Measurements from ENCODE around the gene GPR142.
A peak's percentile ranks its signal among the peaks of the same experiment; 100 is the strongest.

The GPR142 gene

DNA sequence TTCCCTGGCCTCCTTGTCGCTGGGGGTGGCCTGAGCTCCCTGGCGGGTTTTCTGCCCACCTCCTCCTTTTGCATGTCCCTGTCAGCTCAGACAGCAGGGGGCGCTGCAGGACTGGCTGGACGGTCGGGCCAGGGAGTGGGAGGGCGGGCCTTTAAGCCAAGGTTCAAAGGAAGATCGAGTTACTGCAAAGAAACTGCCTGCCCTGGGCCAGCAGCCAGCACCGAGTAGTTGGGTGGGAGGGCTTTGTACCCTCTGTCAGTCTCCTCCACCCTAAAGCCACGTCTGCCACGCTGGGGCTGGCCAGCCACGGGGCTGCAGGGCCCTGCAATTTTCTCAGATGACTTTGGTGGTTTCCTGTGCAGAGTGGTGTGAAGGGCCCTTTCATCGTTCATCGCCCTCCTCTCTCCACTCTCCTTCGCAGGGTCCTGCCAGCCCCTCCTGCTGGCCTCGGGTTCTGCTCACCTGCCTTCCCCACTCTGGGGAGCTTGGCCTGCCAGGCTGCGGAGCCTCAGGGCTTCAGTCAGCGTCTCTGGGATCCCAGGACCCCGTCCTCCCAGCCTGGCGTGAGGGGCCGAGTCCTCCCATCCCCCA, 12.3 kb downstream of the GPR142 start:
- H3K27ac ChIP-seq (ENCODE audit: low read length), result no peak overlapping the region
- H3K4me2 ChIP-seq (ENCODE audit: insufficient read depth, low read length), result no peak overlapping the region
- H3K9me3 ChIP-seq (ENCODE audit: insufficient read depth, low read length, severe bottlenecking), result no peaks in the 10 kb centered on the region
- H3K4me1 ChIP-seq (ENCODE audit: insufficient read depth, low read length), result peaks cover 9% of the 10 kb centered on the region
- peak; percentile 97 for ATAC-seq (ENCODE audit: insufficient read depth, low read depth)
- H3K9ac ChIP-seq (ENCODE audit: low read depth, low read length), result no peak overlapping the region
- no peaks in the 10 kb centered on the region for H3K36me3 ChIP-seq (ENCODE audit: insufficient read depth, low read length)
- no peak overlapping the region for H2AFZ ChIP-seq (ENCODE audit: low read depth, low read length)
- H3K4me3 ChIP-seq (ENCODE audit: low read depth in 1 of 2, low read length in 2 of 2), result no peak overlapping the region
- H3K27me3 ChIP-seq (ENCODE audit: insufficient read depth, low read length, poor library complexity), result no peaks in the 10 kb centered on the region
- TF ChIP-seq, protein P1, sequence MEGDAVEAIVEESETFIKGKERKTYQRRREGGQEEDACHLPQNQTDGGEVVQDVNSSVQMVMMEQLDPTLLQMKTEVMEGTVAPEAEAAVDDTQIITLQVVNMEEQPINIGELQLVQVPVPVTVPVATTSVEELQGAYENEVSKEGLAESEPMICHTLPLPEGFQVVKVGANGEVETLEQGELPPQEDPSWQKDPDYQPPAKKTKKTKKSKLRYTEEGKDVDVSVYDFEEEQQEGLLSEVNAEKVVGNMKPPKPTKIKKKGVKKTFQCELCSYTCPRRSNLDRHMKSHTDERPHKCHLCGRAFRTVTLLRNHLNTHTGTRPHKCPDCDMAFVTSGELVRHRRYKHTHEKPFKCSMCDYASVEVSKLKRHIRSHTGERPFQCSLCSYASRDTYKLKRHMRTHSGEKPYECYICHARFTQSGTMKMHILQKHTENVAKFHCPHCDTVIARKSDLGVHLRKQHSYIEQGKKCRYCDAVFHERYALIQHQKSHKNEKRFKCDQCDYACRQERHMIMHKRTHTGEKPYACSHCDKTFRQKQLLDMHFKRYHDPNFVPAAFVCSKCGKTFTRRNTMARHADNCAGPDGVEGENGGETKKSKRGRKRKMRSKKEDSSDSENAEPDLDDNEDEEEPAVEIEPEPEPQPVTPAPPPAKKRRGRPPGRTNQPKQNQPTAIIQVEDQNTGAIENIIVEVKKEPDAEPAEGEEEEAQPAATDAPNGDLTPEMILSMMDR (IDR thresholded peaks at IDR 0.05; ENCODE audit: borderline replicate concordance, extremely low read depth, low read length, poor library complexity, severe bottlenecking), result peak; percentile 96
- no peak for TF ChIP-seq EZH2 (IDR thresholded peaks at IDR 0.05; ENCODE audit: borderline replicate concordance, low read depth, low read length, severe bottlenecking)
- no peaks in the 10 kb centered on the region for H3K79me2 ChIP-seq (ENCODE audit: insufficient read depth, low read length)
- H4K20me1 ChIP-seq (ENCODE audit: insufficient read depth, low read length), result no peaks in the 10 kb centered on the region
- peak; percentile 89 for DNase-seq

DNA sequence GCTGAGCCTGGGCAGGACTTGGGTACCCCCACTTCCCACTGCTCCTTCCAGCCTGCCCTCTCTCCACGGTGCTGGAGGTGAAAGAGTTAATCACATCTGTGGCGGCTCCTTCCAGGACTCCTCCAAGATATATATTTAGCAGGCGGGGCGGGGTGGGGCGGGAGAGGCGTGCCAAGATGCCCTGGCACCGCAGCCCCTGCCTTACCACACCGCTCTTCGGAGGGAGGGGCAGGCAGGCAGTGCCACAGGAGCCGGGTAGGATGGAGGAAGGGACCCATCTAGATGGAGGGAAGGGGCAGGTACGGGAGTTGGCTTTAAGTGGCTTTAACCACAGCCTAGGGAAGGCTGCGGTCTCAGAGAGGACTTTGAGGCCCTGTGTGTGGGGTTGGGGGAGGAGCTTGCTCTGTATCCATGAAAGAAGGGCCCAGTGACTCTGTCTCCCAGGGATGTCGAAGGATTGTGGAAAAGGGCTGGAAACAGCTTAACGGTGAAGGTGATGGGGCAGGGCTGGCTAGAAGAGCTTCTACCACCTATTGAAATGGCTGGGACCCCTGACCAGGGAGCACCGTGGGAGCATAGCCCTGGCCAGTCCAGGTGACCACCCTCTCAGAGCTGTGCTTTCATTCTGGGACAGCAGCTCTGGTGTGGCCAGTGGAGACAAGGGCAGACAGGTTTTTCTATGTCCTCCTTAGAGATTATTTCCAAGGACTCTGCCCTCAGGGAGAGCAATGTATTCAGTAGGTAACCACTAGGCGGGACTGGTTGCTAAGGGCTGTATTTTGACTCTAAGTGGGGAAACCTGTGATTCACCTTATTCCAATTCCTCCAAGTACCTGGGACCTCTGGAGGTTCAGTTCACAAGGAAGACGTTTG, 13.0 kb downstream of the GPR142 start:
- Histone ChIP-seq H2AFZ (ENCODE audit: low read depth, low read length) (no peak overlapping the region), H3K4me3 (ENCODE audit: low read depth in 1 of 2, low read length in 2 of 2) (no peak overlapping the region), H3K9ac (ENCODE audit: low read depth, low read length) (no peak overlapping the region), H4K20me1 (ENCODE audit: insufficient read depth, low read length) (no peaks in the 10 kb centered on the region), H3K4me1 (ENCODE audit: insufficient read depth, low read length) (peaks cover 9% of the 10 kb centered on the region), H3K4me2 (ENCODE audit: insufficient read depth, low read length) (no peak overlapping the region), H3K79me2 (ENCODE audit: insufficient read depth, low read length) (no peaks in the 10 kb centered on the region), H3K9me3 (ENCODE audit: insufficient read depth, low read length, severe bottlenecking) (no peaks in the 10 kb centered on the region), H3K27ac (ENCODE audit: low read length) (no peak overlapping the region), H3K36me3 (ENCODE audit: insufficient read depth, low read length) (no peaks in the 10 kb centered on the region), H3K27me3 (ENCODE audit: insufficient read depth, low read length, poor library complexity) (no peaks in the 10 kb centered on the region)
- ATAC-seq (ENCODE audit: insufficient read depth, low read depth) (no peak), DNase-seq (no peak)
- TF ChIP-seq, protein P1 (IDR thresholded peaks at IDR 0.05; ENCODE audit: borderline replicate concordance, extremely low read depth, low read length, poor library complexity, severe bottlenecking), result no peak
- no peak for TF ChIP-seq EZH2 (IDR thresholded peaks at IDR 0.05; ENCODE audit: borderline replicate concordance, low read depth, low read length, severe bottlenecking)

DNA sequence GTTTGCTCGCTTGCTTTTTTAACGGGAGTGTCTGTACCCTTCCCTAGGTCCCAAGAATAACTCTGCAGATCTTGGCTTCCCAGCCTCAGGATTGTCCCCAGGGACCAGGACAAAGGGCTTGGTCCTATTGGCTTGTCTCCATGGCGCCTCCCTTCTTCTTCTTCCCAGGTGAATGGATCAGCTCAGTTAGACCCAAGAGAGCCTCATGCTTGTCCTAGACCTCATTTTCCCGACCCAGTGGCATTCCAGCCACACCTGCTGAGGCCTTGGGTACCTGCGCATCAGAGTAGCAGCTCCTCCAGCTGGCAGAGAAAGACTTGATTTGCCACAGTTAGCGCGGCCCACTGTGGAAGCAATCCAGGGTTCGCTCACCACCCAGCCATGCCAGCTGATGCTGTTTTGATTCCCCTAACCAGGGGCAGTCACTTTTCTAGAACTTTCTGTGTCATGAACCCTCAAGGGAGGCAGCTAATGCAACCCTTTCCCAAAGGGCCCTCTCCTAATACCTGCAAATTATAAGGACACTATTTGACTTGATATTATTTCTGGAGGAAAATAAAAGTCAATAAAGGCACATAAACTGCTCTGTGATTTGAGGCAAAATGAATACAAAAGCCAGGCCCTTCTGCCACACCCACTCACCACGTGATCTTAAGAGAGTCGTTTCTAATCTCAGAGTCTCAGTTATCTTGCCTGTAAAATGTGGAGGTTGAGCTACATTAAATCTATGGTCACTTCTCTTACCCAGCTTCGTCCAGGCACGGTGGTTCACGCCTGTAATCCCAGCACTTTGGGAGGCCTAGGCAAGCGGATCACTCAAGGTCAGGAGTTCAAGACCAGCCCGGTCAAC, 13.9 kb downstream of the GPR142 start:
- ATAC-seq (ENCODE audit: insufficient read depth, low read depth), result no peak
- Histone ChIP-seq H2AFZ (ENCODE audit: low read depth, low read length) (no peak overlapping the region), H3K27ac (ENCODE audit: low read length) (no peak overlapping the region), H3K9me3 (ENCODE audit: insufficient read depth, low read length, severe bottlenecking) (no peaks in the 10 kb centered on the region), H3K79me2 (ENCODE audit: insufficient read depth, low read length) (no peaks in the 10 kb centered on the region), H3K27me3 (ENCODE audit: insufficient read depth, low read length, poor library complexity) (no peaks in the 10 kb centered on the region), H3K4me3 (ENCODE audit: low read depth in 1 of 2, low read length in 2 of 2) (no peak overlapping the region), H3K36me3 (ENCODE audit: insufficient read depth, low read length) (no peaks in the 10 kb centered on the region), H3K4me1 (ENCODE audit: insufficient read depth, low read length) (peaks cover 9% of the 10 kb centered on the region), H3K9ac (ENCODE audit: low read depth, low read length) (no peak overlapping the region), H4K20me1 (ENCODE audit: insufficient read depth, low read length) (no peaks in the 10 kb centered on the region), H3K4me2 (ENCODE audit: insufficient read depth, low read length) (no peak overlapping the region)
- DNase-seq, result no peak
- TF ChIP-seq, protein P1 (IDR thresholded peaks at IDR 0.05; ENCODE audit: borderline replicate concordance, extremely low read depth, low read length, poor library complexity, severe bottlenecking), result no peak
- TF ChIP-seq EZH2 (IDR thresholded peaks at IDR 0.05; ENCODE audit: borderline replicate concordance, low read depth, low read length, severe bottlenecking), result no peak
